ENCODE measurements around the gene GNB1L.

The GNB1L gene

GRCh38 chr22:19895160-19895849, 40.6 kb upstream of the GNB1L start:
- Histone ChIP-seq H2BK5ac (ENCODE audit: low read length) (peak overlapping the region; percentile 1), H3K9me3 (replicated peaks in 1 of 2; ENCODE audit: control insufficient read depth in 2 of 2, insufficient read depth in 1 of 2, low read depth in 1 of 2, low read length in 2 of 2) (no peaks in the 10 kb centered on the region), H3K79me1 (ENCODE audit: low read depth, low read length) (peaks cover 3% of the 10 kb centered on the region), H3K9ac (ENCODE audit: low read depth, low read length, poor library complexity) (no peak overlapping the region), H3K14ac (ENCODE audit: low read length) (no peak overlapping the region), H2BK15ac (ENCODE audit: low read length) (peak overlapping the region; percentile 30), H2AK5ac (ENCODE audit: low read depth, low read length) (no peak overlapping the region), H2AFZ (ENCODE audit: low read length) (no peak overlapping the region), H2BK12ac (ENCODE audit: low read length) (no peak overlapping the region), H3K27me3 (ENCODE audit: control insufficient read depth in 3 of 3, insufficient read depth in 3 of 3, low read depth in 1 of 3, low read length in 3 of 3) (no peaks in the 10 kb centered on the region), H3K36me3 (replicated peaks in 1 of 2; ENCODE audit: control insufficient read depth in 2 of 2, insufficient read depth in 2 of 2, low read length in 2 of 2) (no peaks in the 10 kb centered on the region), H4K8ac (ENCODE audit: low read depth, low read length) (no peak overlapping the region), H3K27ac (replicated peaks; ENCODE audit: low read length) (no peak overlapping the region), H3K4me1 (ENCODE audit: control insufficient read depth in 2 of 2, insufficient read depth in 1 of 2, low read depth in 1 of 2, low read length in 2 of 2) (peaks cover 32 to 35% of the 10 kb centered on the region in 2 donors), H3K23ac (ENCODE audit: low read depth, low read length, poor library complexity) (peak overlapping the region; percentile 76), H3K4ac (ENCODE audit: low read length) (no peak overlapping the region), H3K18ac (ENCODE audit: low read length) (peak overlapping the region; percentile 2), H3K4me2 (ENCODE audit: insufficient read depth, low read length, poor library complexity, severe bottlenecking) (no peak overlapping the region), H4K91ac (ENCODE audit: low read depth, low read length, poor library complexity) (peak overlapping the region; percentile 68), H3K4me3 (ENCODE audit: low read length in 2 of 2) (no peak overlapping the region), H2BK120ac (ENCODE audit: low read depth, low read length) (no peak overlapping the region)
- no CpG with 5 or more reads among the region's 23 CpGs for WGBS, 2 donors (ENCODE audit: extremely low coverage in 2 of 2, insufficient read length in 2 of 2, insufficient replicate concordance in 1 of 2)
- DNase-seq (ENCODE audit: low spot score): no peak

- Histone ChIP-seq H3K23ac (ENCODE audit: low read depth, low read length, poor library complexity) (peak overlapping the region; percentile 6), H3K18ac (ENCODE audit: low read length) (peak overlapping the region; percentile 86), H3K4me1 (ENCODE audit: control insufficient read depth in 2 of 2, insufficient read depth in 1 of 2, low read depth in 1 of 2, low read length in 2 of 2) (peaks cover 32 to 35% of the 10 kb centered on the region in 2 donors), H3K4me3 (ENCODE audit: low read length in 2 of 2) (no peak overlapping the region), H3K79me1 (ENCODE audit: low read depth, low read length) (peaks cover 3% of the 10 kb centered on the region), H4K91ac (ENCODE audit: low read depth, low read length, poor library complexity) (peak overlapping the region; percentile 34), H3K4me2 (ENCODE audit: insufficient read depth, low read length, poor library complexity, severe bottlenecking) (no peak overlapping the region), H3K36me3 (replicated peaks in 1 of 2; ENCODE audit: control insufficient read depth in 2 of 2, insufficient read depth in 2 of 2, low read length in 2 of 2) (no peaks in the 10 kb centered on the region), H3K4ac (ENCODE audit: low read length) (peak overlapping the region; percentile 5), H2AFZ (ENCODE audit: low read length) (peak overlapping the region; percentile 76), H2BK5ac (ENCODE audit: low read length) (peak overlapping the region; percentile 96), H3K14ac (ENCODE audit: low read length) (no peak overlapping the region), H2BK15ac (ENCODE audit: low read length) (peak overlapping the region; percentile 94), H3K27ac (replicated peaks; ENCODE audit: low read length) (no peak overlapping the region), H3K27me3 (ENCODE audit: control insufficient read depth in 3 of 3, insufficient read depth in 3 of 3, low read depth in 1 of 3, low read length in 3 of 3) (no peaks in the 10 kb centered on the region), H2AK5ac (ENCODE audit: low read depth, low read length) (peak overlapping the region; percentile 98), H2BK120ac (ENCODE audit: low read depth, low read length) (peak overlapping the region; percentile 93), H2BK12ac (ENCODE audit: low read length) (peak overlapping the region; percentile 94), H3K9me3 (replicated peaks in 1 of 2; ENCODE audit: control insufficient read depth in 2 of 2, insufficient read depth in 1 of 2, low read depth in 1 of 2, low read length in 2 of 2) (no peaks in the 10 kb centered on the region), H4K8ac (ENCODE audit: low read depth, low read length) (no peak overlapping the region), H3K9ac (ENCODE audit: low read depth, low read length, poor library complexity) (peak overlapping the region; percentile 61)
- DNase-seq (ENCODE audit: low spot score): no peak
- no CpG with 5 or more reads among the region's 15 CpGs for WGBS, 2 donors (ENCODE audit: extremely low coverage in 2 of 2, insufficient read length in 2 of 2, insufficient replicate concordance in 1 of 2)
Measured at GRCh38 chr22:19893363-19893762, 38.7 kb upstream of the GNB1L start.

GRCh38 chr22:19892925-19893324, 38.3 kb upstream of the GNB1L start:
- H4K8ac ChIP-seq (ENCODE audit: low read depth, low read length): no peak overlapping the region
- H3K23ac ChIP-seq (ENCODE audit: low read depth, low read length, poor library complexity): peak overlapping the region; percentile 6
- peak overlapping the region; percentile 86 for H3K18ac ChIP-seq (ENCODE audit: low read length)
- peaks cover 34 to 35% of the 10 kb centered on the region in 2 donors for H3K4me1 ChIP-seq (ENCODE audit: control insufficient read depth in 2 of 2, insufficient read depth in 1 of 2, low read depth in 1 of 2, low read length in 2 of 2)
- H3K9me3 ChIP-seq (replicated peaks in 1 of 2; ENCODE audit: control insufficient read depth in 2 of 2, insufficient read depth in 1 of 2, low read depth in 1 of 2, low read length in 2 of 2): no peaks in the 10 kb centered on the region
- H3K4me3 ChIP-seq (ENCODE audit: low read length in 2 of 2): no peak overlapping the region
- H4K91ac ChIP-seq (ENCODE audit: low read depth, low read length, poor library complexity): peak overlapping the region; percentile 34
- peak overlapping the region; percentile 89 for H3K14ac ChIP-seq (ENCODE audit: low read length)
- peak overlapping the region; percentile 93 for H2BK120ac ChIP-seq (ENCODE audit: low read depth, low read length)
- no peak overlapping the region for H3K27ac ChIP-seq (replicated peaks; ENCODE audit: low read length)
- peak overlapping the region; percentile 76 for H2AFZ ChIP-seq (ENCODE audit: low read length)
- no peak overlapping the region for H3K9ac ChIP-seq (ENCODE audit: low read depth, low read length, poor library complexity)
- peaks cover 3% of the 10 kb centered on the region for H3K79me1 ChIP-seq (ENCODE audit: low read depth, low read length)
- no CpG with 5 or more reads among the region's 13 CpGs for WGBS, 2 donors (ENCODE audit: extremely low coverage in 2 of 2, insufficient read length in 2 of 2, insufficient replicate concordance in 1 of 2)
- DNase-seq (ENCODE audit: low spot score): no peak
- H2BK15ac ChIP-seq (ENCODE audit: low read length): peak overlapping the region; percentile 94
- H3K27me3 ChIP-seq (ENCODE audit: control insufficient read depth in 3 of 3, insufficient read depth in 3 of 3, low read depth in 1 of 3, low read length in 3 of 3): no peaks in the 10 kb centered on the region
- H3K36me3 ChIP-seq (replicated peaks in 1 of 2; ENCODE audit: control insufficient read depth in 2 of 2, insufficient read depth in 2 of 2, low read length in 2 of 2): no peaks in the 10 kb centered on the region
- H2BK12ac ChIP-seq (ENCODE audit: low read length): peak overlapping the region; percentile 97
- no peak overlapping the region for H3K4me2 ChIP-seq (ENCODE audit: insufficient read depth, low read length, poor library complexity, severe bottlenecking)
- H2AK5ac ChIP-seq (ENCODE audit: low read depth, low read length): peak overlapping the region; percentile 98
- H3K4ac ChIP-seq (ENCODE audit: low read length): peak overlapping the region; percentile 10
- peak overlapping the region; percentile 96 for H2BK5ac ChIP-seq (ENCODE audit: low read length)

- peak overlapping the region; percentile 99 for H2BK120ac ChIP-seq (ENCODE audit: low read depth, low read length)
- no CpG with 5 or more reads among the region's 24 CpGs for WGBS, 2 donors (ENCODE audit: extremely low coverage in 2 of 2, insufficient read length in 2 of 2, insufficient replicate concordance in 1 of 2)
- DNase-seq (ENCODE audit: low spot score): no peak
Measured at GRCh38 chr22:19892257-19892879, 37.7 kb upstream of the GNB1L start.

More at GRCh38 chr22:19892257-19892879, 37.7 kb upstream of the GNB1L start:
- Histone ChIP-seq H3K79me1 (ENCODE audit: low read depth, low read length) (peaks cover 3% of the 10 kb centered on the region), H3K4me2 (ENCODE audit: insufficient read depth, low read length, poor library complexity, severe bottlenecking) (no peak overlapping the region), H3K9me3 (replicated peaks in 1 of 2; ENCODE audit: control insufficient read depth in 2 of 2, insufficient read depth in 1 of 2, low read depth in 1 of 2, low read length in 2 of 2) (no peaks in the 10 kb centered on the region), H3K4ac (ENCODE audit: low read length) (no peak overlapping the region), H3K4me1 (ENCODE audit: control insufficient read depth in 2 of 2, insufficient read depth in 1 of 2, low read depth in 1 of 2, low read length in 2 of 2) (peaks cover 32% of the 10 kb centered on the region in 2 donors), H2BK5ac (ENCODE audit: low read length) (no peak overlapping the region), H3K14ac (ENCODE audit: low read length) (no peak overlapping the region), H3K36me3 (replicated peaks in 1 of 2; ENCODE audit: control insufficient read depth in 2 of 2, insufficient read depth in 2 of 2, low read length in 2 of 2) (no peaks in the 10 kb centered on the region), H2BK15ac (ENCODE audit: low read length) (no peak overlapping the region), H2BK12ac (ENCODE audit: low read length) (peak overlapping the region; percentile 16), H4K8ac (ENCODE audit: low read depth, low read length) (no peak overlapping the region), H2AFZ (ENCODE audit: low read length) (peak overlapping the region; percentile 78), H3K4me3 (ENCODE audit: low read length in 2 of 2) (peak overlapping the region in 1 of 2 donors; percentile 18), H3K27me3 (ENCODE audit: control insufficient read depth in 3 of 3, insufficient read depth in 3 of 3, low read depth in 1 of 3, low read length in 3 of 3) (no peaks in the 10 kb centered on the region), H2AK5ac (ENCODE audit: low read depth, low read length) (no peak overlapping the region), H3K18ac (ENCODE audit: low read length) (peak overlapping the region; percentile 76), H3K9ac (ENCODE audit: low read depth, low read length, poor library complexity) (no peak overlapping the region), H3K23ac (ENCODE audit: low read depth, low read length, poor library complexity) (peak overlapping the region; percentile 65), H3K27ac (replicated peaks; ENCODE audit: low read length) (peak overlapping the region; percentile 62), H4K91ac (ENCODE audit: low read depth, low read length, poor library complexity) (no peak overlapping the region)
